SJSA1 (cell line): Measurements from ENCODE around the gene NSF. TPM values are rescaled to one million over a fixed set of nuclear protein-coding genes. Genes with fewer than 3 reads are reported as not detected.
"Not testable (repeated sequence)": the region's sequence is repeated elsewhere in the genome, so short reads cannot be mapped to it uniquely, and the experiment has no call there.

Source experiments
- DNase-seq, 2 experiments: peaks; one replicate each; pipeline ENCODE4 v3.0.0-alpha.2; 2015 to 2020; ENCODE audit warnings: low spot score in 2 of 2, low read depth in 1 of 2
- H3K27ac ChIP-seq: fragments of 250-450 bp; sonication (Bioruptor Pico); 2 replicates; pipeline ENCODE4 v1.5.1; 2020; ENCODE audit warnings: mild to moderate bottlenecking, moderate library complexity
- H3K27me3 ChIP-seq: fragments of 250-450 bp; sonication (Bioruptor Pico); replicated peaks from 2 replicates; pipeline ENCODE4 v1.5.1; 2020; ENCODE audit warnings: mild to moderate bottlenecking, moderate library complexity
- H3K36me3 ChIP-seq: fragments of 250-450 bp; sonication (Bioruptor Pico); 2 replicates; pipeline ENCODE4 v1.5.1; 2020; ENCODE audit warnings: mild to moderate bottlenecking
- H3K4me1 ChIP-seq: fragments of 250-450 bp; sonication (Bioruptor Pico); replicated peaks from 2 replicates; pipeline ENCODE4 v1.6.1; 2021; ENCODE audit warnings: mild to moderate bottlenecking
- H3K4me3 ChIP-seq: fragments of 250-450 bp; sonication (Bioruptor Pico); 2 replicates; pipeline ENCODE4 v1.5.1; 2020; ENCODE audit warnings: mild to moderate bottlenecking
- H3K9me3 ChIP-seq: fragments of 250-450 bp; sonication (Bioruptor Pico); replicated peaks from 2 replicates; pipeline ENCODE4 v1.5.1; 2020; ENCODE audit warnings: mild to moderate bottlenecking
- total RNA-seq: library from RNA; depleted of rRNA; stranded (reverse); fragments of >200 nt; shearing (Covaris generic); gene quantifications from 2 replicates; pipeline ENCODE4 v1.2.3, GENCODE V29; 2014; rRNA removed

The NSF gene
- total RNA-seq: 52.8 and 71.2 TPM in 2 replicates

DNA sequence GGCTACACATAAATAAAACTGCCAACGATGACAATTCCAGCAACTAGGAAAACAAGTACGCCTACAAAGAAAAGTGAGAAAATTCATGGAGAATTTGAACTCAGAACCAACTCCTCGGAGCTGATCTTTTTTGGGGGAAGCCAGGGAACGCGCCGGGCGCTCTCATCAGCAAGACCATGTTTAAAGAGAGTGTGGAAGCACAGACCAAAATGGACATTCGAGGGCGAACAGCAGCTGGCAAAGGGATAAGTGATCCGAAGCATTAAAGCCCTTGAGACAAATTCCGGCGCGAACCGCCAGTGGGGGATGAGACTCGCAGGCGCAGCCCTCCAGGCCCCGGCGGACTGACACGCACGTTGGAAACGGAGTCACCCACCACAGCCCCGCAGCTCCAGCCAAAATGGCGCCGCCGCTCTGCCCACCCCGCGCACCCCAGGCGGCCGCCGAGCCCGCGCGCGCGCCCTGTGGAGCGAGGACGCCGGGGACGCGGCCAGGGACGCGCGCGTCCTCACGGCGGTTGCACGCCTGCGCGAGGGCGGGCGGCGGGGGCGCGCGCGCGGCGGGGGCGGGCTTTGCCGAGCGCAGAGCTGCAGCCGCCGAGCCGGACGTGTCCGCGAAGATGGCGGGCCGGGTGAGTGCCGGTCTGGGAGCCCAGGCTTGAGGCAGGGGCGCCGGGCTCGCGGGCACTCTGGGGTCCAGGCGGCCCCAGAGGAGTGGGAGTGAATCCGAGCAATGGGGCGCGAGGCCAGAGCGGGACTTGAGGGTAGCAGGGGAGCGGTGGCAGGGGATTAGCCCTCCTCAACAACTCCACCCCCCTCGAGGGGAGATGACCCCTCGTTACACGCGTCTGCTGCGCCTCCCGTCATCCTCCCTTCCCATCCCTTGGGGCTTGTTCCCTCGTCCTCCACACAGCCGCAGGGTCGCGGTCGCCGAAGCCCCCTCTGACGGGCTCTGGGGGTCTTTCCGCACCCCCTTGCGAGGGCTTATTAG is at the start of gene NSF:
Gene NSF (plus strand): TSS at position 513 of the 990 bp plus-strand sequence. CDS start 107 bp downstream, at position 620.
- H3K9me3 ChIP-seq, H3K27ac ChIP-seq, H3K4me3 ChIP-seq, DNase-seq, H3K36me3 ChIP-seq, H3K27me3 ChIP-seq, H3K4me1 ChIP-seq: not testable (repeated sequence)

DNA sequence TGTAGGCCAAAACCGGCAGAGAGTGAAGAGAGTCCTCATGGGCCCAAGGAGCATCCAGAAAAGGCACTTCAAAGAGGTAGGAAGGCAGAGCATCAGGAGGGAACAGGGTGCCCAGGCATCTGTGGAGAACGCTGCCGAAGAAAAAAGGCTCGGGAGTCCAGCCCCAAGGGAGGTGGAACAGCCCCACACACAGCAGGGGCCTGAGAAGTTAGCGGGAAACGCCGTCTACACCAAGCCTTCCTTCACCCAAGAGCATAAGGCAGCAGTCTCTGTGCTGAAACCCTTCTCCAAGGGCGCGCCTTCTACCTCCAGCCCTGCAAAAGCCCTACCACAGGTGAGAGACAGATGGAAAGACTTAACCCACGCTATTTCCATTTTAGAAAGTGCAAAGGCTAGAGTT is 41.9 kb upstream of the NSF start:
- H3K4me1 ChIP-seq, H3K9me3 ChIP-seq, H3K27me3 ChIP-seq, DNase-seq, H3K27ac ChIP-seq, H3K4me3 ChIP-seq, H3K36me3 ChIP-seq: not testable (repeated sequence)

DNA sequence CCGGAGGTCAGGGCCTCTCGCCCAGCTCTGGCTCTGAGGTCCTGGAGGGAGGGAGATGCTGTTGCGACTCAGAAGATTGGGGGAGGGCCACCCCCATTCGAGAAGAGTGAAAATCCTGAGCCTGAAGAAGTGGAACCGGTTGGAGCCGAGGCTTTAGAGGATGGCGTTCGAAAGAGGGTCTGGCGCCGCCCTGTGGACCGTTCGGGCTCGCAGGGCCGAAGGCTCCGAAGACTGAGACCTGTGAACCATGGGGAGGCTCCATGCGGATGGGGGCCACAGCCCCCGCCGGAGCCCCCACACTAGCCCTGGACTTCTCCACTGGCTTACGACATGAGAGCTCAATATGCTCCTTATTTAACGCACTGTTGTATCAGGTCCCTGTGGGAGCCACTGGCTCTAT is 31.3 kb upstream of the NSF start:
- not testable (repeated sequence) for H3K27me3 ChIP-seq, H3K4me3 ChIP-seq, H3K27ac ChIP-seq, H3K36me3 ChIP-seq, H3K4me1 ChIP-seq, DNase-seq, H3K9me3 ChIP-seq

DNA sequence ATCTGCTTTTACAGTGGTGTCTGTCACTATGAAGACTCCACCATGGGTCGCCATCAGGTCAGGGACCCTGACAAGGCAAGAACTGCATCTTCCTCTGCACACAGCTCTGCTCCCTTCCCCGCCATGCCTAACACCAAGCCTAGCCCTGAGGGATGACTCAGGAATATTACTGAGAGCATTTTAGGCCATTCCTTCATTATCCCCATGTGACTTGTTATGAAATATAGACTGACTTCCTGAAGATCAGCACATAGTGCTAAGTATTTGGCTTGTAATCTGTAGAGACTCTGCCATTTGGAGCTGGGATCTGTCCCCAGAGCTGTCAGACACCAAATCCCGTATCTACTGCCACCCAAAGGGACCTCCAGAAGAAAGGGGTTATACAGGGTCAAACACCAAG is 30.4 kb upstream of the NSF start:
- H3K4me3 ChIP-seq, H3K27ac ChIP-seq: not testable (repeated sequence)

DNA sequence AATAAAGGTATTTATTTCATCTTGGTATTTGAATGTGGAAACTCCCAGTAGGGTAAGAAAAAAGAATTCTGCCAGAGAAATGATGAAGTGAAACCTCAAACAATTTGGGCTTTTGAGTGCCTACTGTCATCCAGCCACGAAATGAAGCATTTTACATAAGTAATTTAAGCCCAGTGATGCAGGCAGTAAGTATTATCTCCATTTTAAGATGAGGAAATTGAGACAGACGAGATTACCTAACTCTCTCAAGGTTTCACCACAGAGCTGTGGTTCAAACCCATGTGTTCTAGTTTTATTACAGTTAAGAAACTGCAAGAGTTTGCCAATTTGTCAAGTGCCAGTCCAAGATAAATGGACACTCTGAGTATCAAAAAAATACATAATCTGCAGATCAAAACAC is 24.2 kb upstream of the NSF start:
- DNase-seq, H3K9me3 ChIP-seq, H3K36me3 ChIP-seq, H3K4me1 ChIP-seq, H3K4me3 ChIP-seq, H3K27ac ChIP-seq, H3K27me3 ChIP-seq: not testable (repeated sequence)

More for the DNA sequence above, 30.4 kb upstream of the NSF start:
- H3K9me3 ChIP-seq, DNase-seq, H3K4me1 ChIP-seq, H3K27me3 ChIP-seq, H3K36me3 ChIP-seq: not testable (repeated sequence)

DNA sequence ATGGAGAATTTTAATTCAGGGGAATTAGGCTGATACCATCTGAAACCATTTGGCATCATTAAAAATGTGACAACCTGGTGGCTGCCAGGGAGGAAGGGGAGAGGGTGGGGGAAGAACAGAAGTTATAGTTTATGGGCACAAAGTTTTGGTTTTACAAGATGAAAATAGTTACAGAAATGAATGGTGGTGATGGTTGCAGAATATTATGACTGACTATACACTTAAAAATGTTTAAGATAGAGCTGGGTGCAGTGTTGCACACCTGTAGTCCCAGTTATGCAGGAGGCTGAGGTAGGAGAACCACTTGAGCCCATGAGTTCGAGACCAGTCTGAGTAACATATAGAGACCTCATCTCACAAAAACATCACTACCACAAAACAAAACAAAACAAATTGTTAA is 23.5 kb upstream of the NSF start:
- H3K9me3 ChIP-seq, H3K4me1 ChIP-seq, DNase-seq, H3K36me3 ChIP-seq, H3K27ac ChIP-seq, H3K4me3 ChIP-seq, H3K27me3 ChIP-seq: not testable (repeated sequence)

DNA sequence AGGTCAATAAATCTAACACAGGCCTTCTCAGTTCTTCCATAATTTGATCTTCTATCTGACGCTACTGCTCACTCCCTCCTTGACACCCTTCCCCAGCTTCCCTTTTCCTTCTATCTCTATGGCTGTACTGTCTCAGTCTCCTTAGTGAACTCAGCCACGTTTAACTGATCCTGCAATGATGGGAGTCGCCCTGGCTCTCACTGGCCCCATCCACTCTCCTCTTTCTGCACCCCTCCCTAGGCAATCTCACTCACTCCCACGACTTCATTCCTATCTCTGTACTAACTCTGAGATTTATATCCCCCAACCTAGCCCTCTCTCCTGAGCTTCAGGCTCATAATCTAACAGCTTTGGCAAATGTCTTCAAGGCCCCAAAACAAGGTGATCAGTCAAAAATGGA is 18.7 kb upstream of the NSF start:
- not testable (repeated sequence) for H3K4me3 ChIP-seq

DNA sequence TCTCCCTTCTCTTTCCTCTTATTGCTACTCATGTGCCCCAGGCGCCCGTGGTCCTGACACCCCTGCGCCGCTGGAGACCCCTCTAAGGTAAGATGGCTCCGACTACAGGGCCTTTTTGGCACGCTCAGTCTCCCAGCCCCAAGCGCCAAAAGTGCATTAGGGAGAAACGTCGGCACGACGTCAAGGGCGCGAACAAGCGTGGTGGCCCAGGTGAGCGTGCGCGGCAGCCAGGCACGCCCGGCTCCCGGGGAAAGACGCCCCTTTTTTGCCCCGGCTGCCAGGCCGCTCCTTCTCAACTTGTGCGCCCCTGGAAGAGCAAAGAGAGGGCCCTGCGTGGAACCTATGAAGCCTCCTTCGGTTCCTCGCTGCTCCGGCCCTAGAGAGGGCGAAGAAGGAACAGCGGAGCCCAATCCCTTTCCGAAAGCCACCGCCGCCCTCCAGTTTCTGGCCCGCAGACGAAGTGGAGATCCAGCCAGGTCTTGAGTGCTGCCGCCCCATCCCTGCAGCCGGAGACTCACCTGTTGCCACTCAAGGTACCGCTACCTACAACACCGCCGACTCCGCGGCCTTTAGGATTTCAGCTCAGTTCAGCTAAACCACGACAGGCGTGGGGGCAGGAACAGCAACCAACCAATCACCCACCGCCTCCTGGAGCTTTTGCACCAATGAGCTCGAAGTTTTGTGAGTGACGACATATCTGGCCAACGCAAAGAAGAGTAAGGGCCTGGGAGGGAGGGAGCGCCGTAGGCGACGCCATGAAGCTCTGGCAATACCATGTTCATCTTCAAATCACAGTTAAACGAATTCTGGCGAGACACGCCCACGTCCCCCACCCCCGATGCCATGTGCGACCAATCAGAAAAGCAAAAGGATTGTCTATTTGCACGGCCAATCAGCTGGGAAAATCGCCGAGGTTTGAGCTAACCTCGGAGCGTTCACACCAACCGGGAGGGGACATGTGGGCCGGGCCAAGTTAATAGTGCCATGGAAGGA is 11.1 kb upstream of the NSF start, which contains the start of gene ARL17A:
Gene ARL17A (minus strand): TSS at position 609 of the 993 bp plus-strand sequence. CDS start 3,369 bp downstream, outside the sequence.
- not testable (repeated sequence) for H3K27me3 ChIP-seq, H3K4me1 ChIP-seq, H3K27ac ChIP-seq, H3K36me3 ChIP-seq, H3K9me3 ChIP-seq, H3K4me3 ChIP-seq
- DNase-seq: peak in 1 of 2 experiments; percentile 90

More for the DNA sequence above, 18.7 kb upstream of the NSF start:
- not testable (repeated sequence) for H3K4me1 ChIP-seq, H3K27ac ChIP-seq, H3K36me3 ChIP-seq, H3K27me3 ChIP-seq, H3K9me3 ChIP-seq, DNase-seq

DNA sequence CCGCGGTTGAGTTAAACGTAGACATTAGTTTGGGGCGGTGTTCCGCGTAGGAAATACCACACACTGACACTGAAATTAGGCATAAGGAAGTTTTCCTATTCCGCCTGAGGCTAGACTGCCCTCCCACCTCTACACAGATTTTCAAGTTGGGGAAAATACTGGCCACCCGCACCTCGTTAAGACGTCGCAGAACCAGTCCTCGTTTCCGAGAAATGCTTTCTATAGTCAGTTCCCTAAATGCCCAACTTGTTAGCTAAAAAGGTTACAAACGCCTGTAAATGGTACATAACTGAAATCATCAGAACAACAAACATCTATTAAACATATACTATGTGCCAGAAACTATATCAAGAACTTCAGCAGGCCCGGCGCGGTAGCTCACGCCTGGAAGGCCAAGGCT is 10.4 kb upstream of the NSF start:
- H3K27me3 ChIP-seq, H3K36me3 ChIP-seq, H3K4me3 ChIP-seq, H3K9me3 ChIP-seq, H3K27ac ChIP-seq, H3K4me1 ChIP-seq, DNase-seq: not testable (repeated sequence)

DNA sequence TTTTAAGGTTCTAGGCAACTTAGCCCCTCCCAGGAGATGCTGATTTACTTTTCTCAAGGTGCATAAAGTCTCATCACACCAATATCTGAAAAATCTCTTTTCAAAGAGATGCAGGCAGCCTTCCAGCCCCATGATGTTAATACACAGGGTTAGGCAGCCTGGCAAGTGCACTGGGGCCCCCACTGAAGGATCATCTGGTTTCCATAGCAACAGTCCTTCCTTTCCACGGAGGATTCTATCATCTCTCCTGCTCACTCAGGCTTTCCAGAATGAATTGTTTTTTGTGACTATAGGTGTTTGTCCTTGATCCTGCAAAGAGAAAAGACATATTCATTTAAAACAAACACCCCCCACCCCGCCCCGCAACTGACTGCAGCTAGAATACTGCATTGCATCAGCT is 5.0 kb upstream of the NSF start:
- not testable (repeated sequence) for H3K27ac ChIP-seq, H3K27me3 ChIP-seq, H3K4me3 ChIP-seq, H3K9me3 ChIP-seq, H3K36me3 ChIP-seq, DNase-seq, H3K4me1 ChIP-seq

DNA sequence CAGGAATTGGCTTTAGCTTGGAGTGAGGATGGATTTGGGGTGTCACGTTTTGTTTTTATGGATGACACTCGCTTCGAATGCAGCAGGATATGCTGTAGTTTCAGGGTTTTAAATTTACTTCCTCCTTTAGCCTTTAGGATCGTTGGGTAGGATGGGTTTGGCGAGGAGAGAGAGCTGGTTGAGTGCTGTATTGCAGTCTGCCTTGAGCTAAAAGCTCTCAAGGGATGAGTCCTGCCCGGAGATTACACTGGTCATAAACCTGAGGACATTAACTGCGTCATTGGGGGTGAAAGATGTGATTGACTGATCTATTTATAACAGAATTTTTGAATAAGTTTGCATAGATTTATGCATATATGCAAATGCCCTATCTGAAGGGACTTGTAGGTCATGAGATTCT is 863 bp downstream of the NSF start:
- H3K27me3 ChIP-seq, H3K9me3 ChIP-seq, H3K36me3 ChIP-seq, H3K4me3 ChIP-seq, H3K4me1 ChIP-seq, H3K27ac ChIP-seq, DNase-seq: not testable (repeated sequence)

DNA sequence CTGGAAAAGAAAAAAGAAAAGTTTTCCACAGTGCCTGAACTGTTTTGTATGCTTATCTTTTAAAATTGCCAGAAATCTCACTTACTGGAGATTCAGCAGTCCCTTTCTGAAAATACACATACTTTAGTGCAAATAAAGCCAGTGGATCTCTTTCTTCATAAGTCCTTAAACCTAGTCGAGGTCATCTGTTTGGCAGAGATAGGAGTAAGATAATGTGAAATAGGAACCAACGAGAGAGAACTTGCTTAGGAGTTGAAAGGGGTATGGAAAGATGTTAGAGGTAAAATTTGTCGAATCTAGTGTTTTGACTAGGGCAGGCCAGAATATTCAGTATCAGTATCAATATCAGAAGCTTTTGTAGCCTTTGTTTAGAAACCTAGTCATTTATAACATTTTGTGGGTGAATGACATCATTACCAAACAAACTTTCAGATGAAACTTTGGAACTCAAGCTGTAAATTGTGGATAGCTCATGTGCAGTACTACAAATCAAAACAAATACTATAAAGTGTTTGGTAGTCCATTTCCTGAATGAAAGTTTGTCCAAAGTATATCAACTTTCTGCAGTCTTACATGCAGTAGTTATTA is 8.0 kb downstream of the NSF start:
- H3K4me1 ChIP-seq, H3K27me3 ChIP-seq, H3K27ac ChIP-seq, H3K9me3 ChIP-seq, H3K4me3 ChIP-seq, H3K36me3 ChIP-seq, DNase-seq: not testable (repeated sequence)

DNA sequence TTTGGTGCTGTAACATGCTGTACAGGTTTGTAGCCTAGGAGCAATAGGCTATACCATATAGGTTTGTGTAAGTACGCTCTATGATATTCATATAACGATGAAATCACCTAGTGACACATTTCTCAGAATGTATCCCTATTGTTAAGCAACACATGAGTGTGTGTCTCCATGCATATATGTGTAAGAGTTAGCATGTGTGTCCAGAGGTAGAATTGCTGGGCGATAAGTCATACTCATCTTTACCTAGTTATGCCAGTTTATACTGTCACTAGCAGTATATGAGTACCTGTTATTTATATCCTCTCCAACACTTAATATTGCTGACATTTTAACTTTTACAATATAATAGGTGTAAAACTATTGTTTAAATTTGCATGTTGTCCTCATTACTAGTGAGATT is 10.3 kb downstream of the NSF start:
- not testable (repeated sequence) for H3K9me3 ChIP-seq, H3K27ac ChIP-seq, H3K4me3 ChIP-seq, H3K36me3 ChIP-seq, DNase-seq, H3K4me1 ChIP-seq, H3K27me3 ChIP-seq
